Mesenchymal stem cell (in vitro differentiated cells and primary cell): ENCODE results near the gene RLF. TPM values are rescaled to one million over a fixed set of nuclear protein-coding genes. Genes with fewer than 3 reads are reported as not detected.

Experiments used
- DNase-seq: peaks from one replicate; pipeline ENCODE4 v3.0.0-alpha.2; 2013
- H2AFZ ChIP-seq: one replicate; pipeline ENCODE4 v1.6.1; 2013; ENCODE audit warnings: low read depth, mild to moderate bottlenecking, control low read depth, inconsistent platforms, low read length, moderate library complexity
- H2AK5ac ChIP-seq: 2 replicates; pipeline ENCODE4 v1.6.1; 2013; ENCODE audit warnings: low read length, moderate library complexity, mild to moderate bottlenecking, inconsistent platforms; ENCODE audit not compliant: severe bottlenecking
- H2BK120ac ChIP-seq: one replicate; pipeline ENCODE4 v1.6.1; 2013; ENCODE audit warnings: low read depth, mild to moderate bottlenecking, inconsistent platforms, low read length, moderate library complexity
- H2BK12ac ChIP-seq, 2 experiments: one replicate each; pipeline ENCODE4 v1.6.1; 2013; ENCODE audit warnings: inconsistent platforms in 2 of 2, low read length in 2 of 2, mild to moderate bottlenecking in 2 of 2, moderate library complexity in 2 of 2, control low read depth in 1 of 2
- H2BK15ac ChIP-seq: one replicate; pipeline ENCODE4 v1.6.1; 2013; ENCODE audit warnings: mild to moderate bottlenecking, low read depth, inconsistent platforms; ENCODE audit not compliant: poor library complexity, severe bottlenecking
- H2BK5ac ChIP-seq: 2 replicates; pipeline ENCODE4 v1.6.1; 2013; ENCODE audit warnings: low read depth, mild to moderate bottlenecking, low read length, control low read depth, inconsistent platforms; ENCODE audit not compliant: poor library complexity, severe bottlenecking
- H3K14ac ChIP-seq, 2 experiments: one replicate each; pipeline ENCODE4 v1.6.1; 2013; ENCODE audit warnings: inconsistent platforms in 2 of 2, low read length in 2 of 2, control low read depth in 1 of 2, mild to moderate bottlenecking in 1 of 2, moderate library complexity in 1 of 2
- H3K18ac ChIP-seq, 2 experiments: one replicate each; pipeline ENCODE4 v1.6.1; 2013; ENCODE audit warnings: inconsistent platforms in 2 of 2, low read length in 2 of 2, control low read depth in 1 of 2, low read depth in 1 of 2, mild to moderate bottlenecking in 1 of 2
- H3K23ac ChIP-seq, 2 experiments: one replicate each; pipeline ENCODE4 v1.6.1; 2013; ENCODE audit warnings: inconsistent platforms in 2 of 2, low read length in 2 of 2, mild to moderate bottlenecking in 2 of 2, moderate library complexity in 2 of 2, control low read depth in 1 of 2
- H3K27ac ChIP-seq: 2 replicates; pipeline ENCODE4 v1.5.1; 2013; ENCODE audit warnings: mild to moderate bottlenecking, moderate library complexity, low read length, control low read depth, inconsistent platforms; ENCODE audit not compliant: poor library complexity, severe bottlenecking
- H3K27me3 ChIP-seq, 2 experiments: 2 replicates each; pipeline versions ENCODE4 v1.6.1 to v1.7.0; 2013; ENCODE audit warnings: low read length in 2 of 2, mild to moderate bottlenecking in 2 of 2, moderate library complexity in 2 of 2, control low read depth in 1 of 2, inconsistent platforms in 1 of 2; ENCODE audit not compliant: control insufficient read depth in 1 of 2, insufficient read depth in 1 of 2
- H3K36me3 ChIP-seq, 2 experiments: 2 replicates each; pipeline versions ENCODE4 v1.6.1 to v1.7.0; 2013; ENCODE audit warnings: low read length in 2 of 2, control low read depth in 1 of 2, inconsistent platforms in 1 of 2, low read depth in 1 of 2, mild to moderate bottlenecking in 1 of 2; ENCODE audit not compliant: insufficient read depth in 2 of 2, control insufficient read depth in 1 of 2
- H3K4ac ChIP-seq, 2 experiments: one replicate each; pipeline ENCODE4 v1.6.1; 2013; ENCODE audit warnings: inconsistent platforms in 2 of 2, low read length in 2 of 2, mild to moderate bottlenecking in 2 of 2, moderate library complexity in 2 of 2, control low read depth in 1 of 2, low read depth in 1 of 2
- H3K4me1 ChIP-seq: 2 replicates; pipeline ENCODE4 v1.6.1; 2013; ENCODE audit warnings: low read depth, low read length, control low read depth; ENCODE audit not compliant: control insufficient read depth, insufficient read depth
- H3K4me2 ChIP-seq: 2 replicates; pipeline ENCODE4 v1.6.1; 2013; ENCODE audit warnings: low read length, mild to moderate bottlenecking, inconsistent platforms; ENCODE audit not compliant: poor library complexity, severe bottlenecking
- H3K4me3 ChIP-seq, 2 experiments: 2 replicates each; pipeline versions ENCODE4 v1.5.1 to v1.7.0; 2013; ENCODE audit warnings: low read length in 2 of 2, mild to moderate bottlenecking in 2 of 2, control low read depth in 1 of 2, low read depth in 1 of 2; ENCODE audit not compliant: insufficient read depth in 1 of 2
- H3K79me1 ChIP-seq: replicated peaks from 2 replicates; pipeline ENCODE4 v1.6.1; 2013; ENCODE audit warnings: mild to moderate bottlenecking, control low read depth, low read length, inconsistent platforms; ENCODE audit not compliant: poor library complexity, severe bottlenecking
- H3K9ac ChIP-seq: 2 replicates; pipeline ENCODE4 v1.7.0; 2013; ENCODE audit warnings: mild to moderate bottlenecking, low read length, moderate library complexity
- H3K9me3 ChIP-seq: 2 replicates; pipeline ENCODE4 v1.7.0; 2013; ENCODE audit warnings: mild to moderate bottlenecking, low read length; ENCODE audit not compliant: control insufficient read depth
- H4K8ac ChIP-seq: one replicate; pipeline ENCODE4 v1.6.1; 2013; ENCODE audit warnings: inconsistent platforms, mild to moderate bottlenecking, low read length, moderate library complexity
- H4K91ac ChIP-seq: one replicate; pipeline ENCODE4 v1.6.1; 2013; ENCODE audit warnings: mild to moderate bottlenecking, low read length, inconsistent platforms
- WGBS: methylation state at CpG from one replicate; pipeline ENCODE4 v1.1.7; 2013; ENCODE audit warnings: mixed read lengths; 5-methylcytosine and 5-hydroxymethylcytosine counted together
- small RNA-seq: library from polyadenylated mRNA; stranded (forward); fragments of <200 nt; extraction: miRNeasy Mini kit (QIAGEN cat#:217004); gene quantifications from one replicate; pipeline ENCODE3, GENCODE V24; 2013; ENCODE audit warnings: low read depth

Gene RLF

GRCh38 chr1:40274331-40274730 lies 113.1 kb downstream of the RLF start:
- Histone ChIP-seq H3K4me2 (no peak overlapping the region), H2AK5ac (no peak overlapping the region), H3K4ac (no peak overlapping the region), H3K9me3 (no peaks in the 10 kb centered on the region), H3K18ac (no peak overlapping the region), H3K27me3 (no peaks in the 10 kb centered on the region), H2BK15ac (no peak overlapping the region), H3K79me1 (peaks cover 12% of the 10 kb centered on the region), H2AFZ (no peak overlapping the region), H2BK12ac (no peak overlapping the region), H3K4me3 (no peak overlapping the region), H4K8ac (no peak overlapping the region), H3K14ac (no peak overlapping the region), H3K27ac (no peak overlapping the region), H2BK5ac (no peak overlapping the region), H4K91ac (no peak overlapping the region), H3K9ac (no peak overlapping the region), H3K23ac (no peak overlapping the region), H3K4me1 (peaks cover 4% of the 10 kb centered on the region), H3K36me3 (peaks cover 2 to 82% of the 10 kb centered on the region in 2 experiments), H2BK120ac (no peak overlapping the region)
- WGBS, result 94% methylated on average over 2 of the region's 2 CpGs
- no peak for DNase-seq

GRCh38 chr1:40276122-40276521 lies 114.9 kb downstream of the RLF start:
- Histone ChIP-seq H3K4ac (no peak overlapping the region), H2BK15ac (no peak overlapping the region), H3K27me3 (no peaks in the 10 kb centered on the region), H4K91ac (no peak overlapping the region), H3K14ac (no peak overlapping the region), H3K23ac (no peak overlapping the region), H3K4me2 (no peak overlapping the region), H3K9ac (no peak overlapping the region), H3K4me3 (no peak overlapping the region), H2AFZ (no peak overlapping the region), H2BK5ac (no peak overlapping the region), H2BK12ac (no peak overlapping the region), H2BK120ac (no peak overlapping the region), H2AK5ac (no peak overlapping the region), H3K36me3 (peaks cover 5 to 79% of the 10 kb centered on the region in 2 experiments), H3K9me3 (no peaks in the 10 kb centered on the region), H3K79me1 (peaks cover 16% of the 10 kb centered on the region), H3K27ac (no peak overlapping the region), H4K8ac (no peak overlapping the region), H3K4me1 (peaks cover 4% of the 10 kb centered on the region), H3K18ac (no peak overlapping the region)
- WGBS, result 95% methylated on average over 3 of the region's 3 CpGs
- no peak for DNase-seq

GRCh38 chr1:40281853-40282252 lies 120.7 kb downstream of the RLF start:
- H3K4me2 ChIP-seq, result no peak overlapping the region
- H3K4me1 ChIP-seq, result no peaks in the 10 kb centered on the region
- H3K4me3 ChIP-seq, result no peak overlapping the region
- H3K27me3 ChIP-seq, result no peaks in the 10 kb centered on the region
- H3K14ac ChIP-seq, result no peak overlapping the region
- H3K4ac ChIP-seq, result no peak overlapping the region
- WGBS, result 100% methylated on average over 1 of the region's 2 CpGs
- H2AFZ ChIP-seq, result no peak overlapping the region
- peaks cover 16% of the 10 kb centered on the region for H3K79me1 ChIP-seq
- no peak overlapping the region for H2BK120ac ChIP-seq
- no peak overlapping the region for H2BK5ac ChIP-seq
- H4K91ac ChIP-seq, result no peak overlapping the region
- H3K27ac ChIP-seq, result no peak overlapping the region
- no peak overlapping the region for H2AK5ac ChIP-seq
- no peak overlapping the region for H3K18ac ChIP-seq
- H2BK12ac ChIP-seq, result no peak overlapping the region
- H2BK15ac ChIP-seq, result no peak overlapping the region
- peaks cover 11 to 74% of the 10 kb centered on the region in 2 experiments for H3K36me3 ChIP-seq
- no peak overlapping the region for H4K8ac ChIP-seq
- H3K9me3 ChIP-seq, result no peaks in the 10 kb centered on the region
- H3K9ac ChIP-seq, result no peak overlapping the region
- no peak for DNase-seq
- no peak overlapping the region for H3K23ac ChIP-seq

Small RNAs within 50 kb of the gene (small RNA-seq; reads per million reads assigned to genes)
- not detected for gene RNU6-1237P
